ENCODE results near the gene ASAP2. TPM values are rescaled to one million over a fixed set of nuclear protein-coding genes. Genes with fewer than 3 reads are reported as not detected.

ASAP2 gene
- polyA plus RNA-seq, 1 donor from 2014 or later: 41.0 TPM

GRCh38 chr2:9356261-9356660 lies 149.6 kb downstream of the ASAP2 start:
- Histone ChIP-seq H3K36me3 (ENCODE audit: insufficient read depth, low read length) (peaks cover 22% of the 10 kb centered on the region), H3K27ac (ENCODE audit: low read length) (peak overlapping the region; percentile 8), H3K79me2 (replicated peaks; ENCODE audit: insufficient read depth, low read length) (no peaks in the 10 kb centered on the region), H3K4me3 (ENCODE audit: low read length) (peak overlapping the region; percentile 3), H3K27me3 (ENCODE audit: insufficient read depth, low read depth, low read length) (no peaks in the 10 kb centered on the region), H2AFZ (ENCODE audit: low read depth, low read length) (no peak overlapping the region), H3K9me2 (ENCODE audit: insufficient read depth, low read length) (no peaks in the 10 kb centered on the region), H3K4me2 (ENCODE audit: low read length) (no peak overlapping the region), H3K9me3 (ENCODE audit: low read length) (no peaks in the 10 kb centered on the region), H3F3A (ENCODE audit: insufficient read depth, low read length, poor library complexity, severe bottlenecking) (no peaks in the 10 kb centered on the region), H3K9ac (ENCODE audit: low read length) (peak overlapping the region; percentile 13), H4K20me1 (ENCODE audit: insufficient read depth) (no peaks in the 10 kb centered on the region)
- TF ChIP-seq CTCF (IDR thresholded peaks at IDR 0.05; ENCODE audit: poor library complexity, severe bottlenecking) (no peak), MXI1 (conservative IDR thresholded peaks at IDR 0.05; ENCODE audit: poor library complexity, severe bottlenecking) (no peak), EZH2 (IDR thresholded peaks at IDR 0.05; ENCODE audit: borderline replicate concordance, insufficient read depth, low read length, poor library complexity, severe bottlenecking) (no peak), REST (IDR thresholded peaks at IDR 0.05; ENCODE audit: borderline replicate concordance) (no peak), POLR2AphosphoS5 (IDR thresholded peaks at IDR 0.05) (no peak), TAF1 (IDR thresholded peaks at IDR 0.05; ENCODE audit: low read depth) (no peak), SMC3 (conservative IDR thresholded peaks at IDR 0.05; ENCODE audit: poor library complexity) (no peak), RAD21 (conservative IDR thresholded peaks at IDR 0.05) (no peak), EP300 (conservative IDR thresholded peaks at IDR 0.05; ENCODE audit: poor library complexity, severe bottlenecking) (no peak)

DNA sequence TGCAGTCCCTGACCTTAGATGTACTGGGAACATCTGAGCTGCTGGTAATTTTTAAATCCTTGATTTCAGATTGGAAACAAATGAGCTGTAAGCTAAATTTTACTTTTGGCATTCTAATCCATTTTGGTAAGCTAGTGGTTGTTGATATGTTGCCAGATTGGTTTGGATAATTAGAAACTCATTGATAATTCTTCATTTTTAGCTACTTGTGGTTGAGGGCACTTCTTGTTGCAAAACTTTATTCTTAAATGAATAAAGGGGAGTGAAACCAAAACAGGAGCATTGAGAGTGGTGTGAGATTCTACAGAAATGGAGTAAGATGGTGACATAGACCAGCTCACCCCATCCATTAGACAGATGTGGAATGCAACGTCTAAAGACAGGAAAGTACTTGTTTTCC lies 152.2 kb downstream of the ASAP2 start:
- no peaks in the 10 kb centered on the region for H3K27me3 ChIP-seq (ENCODE audit: insufficient read depth, low read depth, low read length)
- H3K9me2 ChIP-seq (ENCODE audit: insufficient read depth, low read length): no peaks in the 10 kb centered on the region
- no peak overlapping the region for H2AFZ ChIP-seq (ENCODE audit: low read depth, low read length)
- H3K9me3 ChIP-seq (ENCODE audit: low read length): no peaks in the 10 kb centered on the region
- H3K36me3 ChIP-seq (ENCODE audit: insufficient read depth, low read length): peaks cover 16% of the 10 kb centered on the region
- no peak for TF ChIP-seq CTCF (IDR thresholded peaks at IDR 0.05; ENCODE audit: poor library complexity, severe bottlenecking)
- TF ChIP-seq EP300 (conservative IDR thresholded peaks at IDR 0.05; ENCODE audit: poor library complexity, severe bottlenecking): no peak
- TF ChIP-seq SMC3 (conservative IDR thresholded peaks at IDR 0.05; ENCODE audit: poor library complexity): no peak
- TF ChIP-seq RAD21 (conservative IDR thresholded peaks at IDR 0.05): no peak
- TF ChIP-seq REST (IDR thresholded peaks at IDR 0.05; ENCODE audit: borderline replicate concordance): no peak
- TF ChIP-seq EZH2 (IDR thresholded peaks at IDR 0.05; ENCODE audit: borderline replicate concordance, insufficient read depth, low read length, poor library complexity, severe bottlenecking): no peak
- no peak for TF ChIP-seq POLR2AphosphoS5 (IDR thresholded peaks at IDR 0.05)
- TF ChIP-seq MXI1 (conservative IDR thresholded peaks at IDR 0.05; ENCODE audit: poor library complexity, severe bottlenecking): no peak
- TF ChIP-seq TAF1 (IDR thresholded peaks at IDR 0.05; ENCODE audit: low read depth): no peak
- no peaks in the 10 kb centered on the region for H4K20me1 ChIP-seq (ENCODE audit: insufficient read depth)
- H3K4me2 ChIP-seq (ENCODE audit: low read length): no peak overlapping the region
- no peaks in the 10 kb centered on the region for H3F3A ChIP-seq (ENCODE audit: insufficient read depth, low read length, poor library complexity, severe bottlenecking)
- H3K79me2 ChIP-seq (replicated peaks; ENCODE audit: insufficient read depth, low read length): no peaks in the 10 kb centered on the region
- no peak overlapping the region for H3K27ac ChIP-seq (ENCODE audit: low read length)
- H3K9ac ChIP-seq (ENCODE audit: low read length): no peak overlapping the region
- no peak overlapping the region for H3K4me3 ChIP-seq (ENCODE audit: low read length)
